Eye (tissue), 1 donor: Measurements from ENCODE around the gene ANO9.
A peak's percentile ranks its signal among the peaks of the same experiment; 100 is the strongest.
"Not testable (repeated sequence)": the region's sequence is repeated elsewhere in the genome, so short reads cannot be mapped to it uniquely, and the experiment has no call there.

ENCODE experiments used
- DNase-seq: peaks from one replicate; pipeline ENCODE4 v3.0.0-alpha.2; 2015

Gene ANO9

GRCh38 chr11:452203-452744, 10.5 kb upstream of the ANO9 start:
- no peak for DNase-seq

GRCh38 chr11:451738-452137, 9.9 kb upstream of the ANO9 start:
- DNase-seq: no peak

GRCh38 chr11:450809-451451, 9.1 kb upstream of the ANO9 start:
- peak; percentile 84 for DNase-seq

- peak; percentile 99 for DNase-seq
Measured at GRCh38 chr11:449889-450808, 8.3 kb upstream of the ANO9 start, which contains the start of gene PTDSS2. Gene PTDSS2, plus strand, starts transcription at chr11:450279. Its CDS starts 177 bp downstream, at chr11:450456.

- DNase-seq: peak; percentile 98
Measured at GRCh38 chr11:447923-448731, 6.3 kb upstream of the ANO9 start.

- no peak for DNase-seq
Measured at GRCh38 chr11:446891-447290, 5.1 kb upstream of the ANO9 start.

- no peak for DNase-seq
Measured at GRCh38 chr11:445765-446588, 4.2 kb upstream of the ANO9 start.

GRCh38 chr11:444396-445144, 2.8 kb upstream of the ANO9 start:
- peak; percentile 41 for DNase-seq

GRCh38 chr11:443542-444199, 1.9 kb upstream of the ANO9 start:
- DNase-seq: peak; percentile 67

- no peak for DNase-seq
Measured at GRCh38 chr11:442611-443081, 835 bp upstream of the ANO9 start.

- DNase-seq: no peak
Measured at GRCh38 chr11:441043-441417, 781 bp downstream of the ANO9 start.

- no peak for DNase-seq
Measured at GRCh38 chr11:440065-441042, 1.5 kb downstream of the ANO9 start.

GRCh38 chr11:439315-440064, 2.3 kb downstream of the ANO9 start:
- DNase-seq: no peak

GRCh38 chr11:438101-438844, 3.5 kb downstream of the ANO9 start:
- no peak for DNase-seq

GRCh38 chr11:437228-437870, 4.5 kb downstream of the ANO9 start:
- DNase-seq: no peak

- DNase-seq: not testable (repeated sequence)
Measured at GRCh38 chr11:434999-435740, 6.6 kb downstream of the ANO9 start.

GRCh38 chr11:434496-434895, 7.3 kb downstream of the ANO9 start:
- no peak for DNase-seq
